Endothelial cell of umbilical vein (primary cell): ENCODE data around the gene PDX1. TPM values are rescaled to one million over a fixed set of nuclear protein-coding genes. Genes with fewer than 3 reads are reported as not detected.

ENCODE experiments used
- BruUV-seq: library from RNA; stranded (reverse); fragments of 400-500 nt; replicated peaks from 2 replicates; lab custom pipeline; 2021; lab: Mats Ljungman, UMichigan
- CTCF ChIA-PET: fragments of 300-600, 350-600 bp; sonication (Branson Sonifier 250); formaldehyde crosslinking; loops from one replicate; lab custom pipeline; 2021; ENCODE audit warnings: antibody characterized with exemption, inconsistent platforms; lab: Charles Lee
- POLR2A ChIA-PET: fragments of 300-600, 350-600 bp; sonication (Branson Sonifier 250); formaldehyde crosslinking; loops from one replicate; lab custom pipeline; 2021; ENCODE audit warnings: antibody characterized with exemption, inconsistent platforms; lab: Charles Lee
- DNase-seq: peaks from one replicate; pipeline ENCODE4 v3.0.0-alpha.2; 2011; ENCODE audit warnings: low read depth, low spot score
- FAIRE-seq: peaks from 2 replicates; lab custom pipeline; 2011; peaks lifted over from hg19 to GRCh38; lab: Jason Lieb, UNC
- H2AFZ ChIP-seq: 2 replicates; pipeline ENCODE4 v1.6.0; 2012; ENCODE audit warnings: low read depth, low read length, control low read depth, inconsistent platforms
- H3K27ac ChIP-seq: 2 replicates; pipeline ENCODE4 v1.5.1; 2011; ENCODE audit warnings: low read depth, mild to moderate bottlenecking, control low read depth, low read length, moderate library complexity; ENCODE audit not compliant: insufficient read depth
- H3K27me3 ChIP-seq, 2 experiments: 2 replicates each; pipeline versions ENCODE4 v1.6.0 to v1.6.1; 2011; ENCODE audit warnings: low read length in 2 of 2, mixed read lengths in 1 of 2; ENCODE audit not compliant: control insufficient read depth in 2 of 2, insufficient read depth in 2 of 2
- H3K36me3 ChIP-seq, 2 experiments: 2 replicates in 1 of 2; 3 replicates in 1 of 2; pipeline ENCODE4 v1.5.1; 2011; ENCODE audit warnings: low read length in 2 of 2, mild to moderate bottlenecking in 1 of 2, moderate library complexity in 1 of 2; ENCODE audit not compliant: control insufficient read depth in 2 of 2, insufficient read depth in 2 of 2; ENCODE audit errors: extremely low read depth in 1 of 2
- H3K4me1 ChIP-seq: 3 replicates; pipeline ENCODE4 v1.5.1; 2011; ENCODE audit warnings: mild to moderate bottlenecking, low read length; ENCODE audit not compliant: control insufficient read depth, insufficient read depth; ENCODE audit errors: extremely low read depth
- H3K4me2 ChIP-seq: 2 replicates; pipeline ENCODE4 v1.6.1; 2011; ENCODE audit warnings: low read length, control low read depth, mixed read lengths; ENCODE audit not compliant: insufficient read depth
- H3K4me3 ChIP-seq, 3 experiments: fragments of 200-600 bp in 1 of 3; sonication (generic), shearing (Covaris generic) in 1 of 3; replicated peaks in 1 of 3; 2 replicates each; pipeline ENCODE4 v1.5.1; 2011 to 2016; ENCODE audit warnings: control low read depth in 3 of 3, low read length in 3 of 3, mild to moderate bottlenecking in 2 of 3, inconsistent platforms in 1 of 3, low read depth in 1 of 3, moderate library complexity in 1 of 3; ENCODE audit not compliant: insufficient read depth in 1 of 3
- H3K79me2 ChIP-seq: 2 replicates; pipeline ENCODE4 v1.6.0; 2012; ENCODE audit warnings: low read length, inconsistent platforms; ENCODE audit not compliant: control insufficient read depth, insufficient read depth
- H3K9ac ChIP-seq: replicated peaks from 2 replicates; pipeline ENCODE3; 2011; ENCODE audit warnings: low read length, control low read depth; ENCODE audit not compliant: insufficient read depth; ENCODE audit errors: extremely low read depth
- H3K9me1 ChIP-seq: replicated peaks from 3 replicates; pipeline ENCODE4 v1.6.0; 2011; ENCODE audit warnings: mild to moderate bottlenecking, low read length; ENCODE audit not compliant: control insufficient read depth, insufficient read depth; ENCODE audit errors: extremely low read depth
- H3K9me3 ChIP-seq: replicated peaks from 2 replicates; pipeline ENCODE4 v1.5.1; 2012; ENCODE audit warnings: low read length, inconsistent platforms; ENCODE audit not compliant: control insufficient read depth, insufficient read depth
- H4K20me1 ChIP-seq: replicated peaks from 2 replicates; pipeline ENCODE3; 2011; ENCODE audit warnings: mild to moderate bottlenecking, low read length; ENCODE audit not compliant: control insufficient read depth, insufficient read depth; ENCODE audit errors: extremely low read depth
- EZH2 ChIP-seq: IDR thresholded peaks from 2 replicates; pipeline ENCODE4 v1.6.1; 2012; ENCODE audit warnings: borderline replicate concordance, low read depth, mild to moderate bottlenecking, moderate library complexity, low read length, inconsistent platforms; ENCODE audit not compliant: severe bottlenecking
- JUN ChIP-seq: IDR thresholded peaks from 2 replicates; pipeline ENCODE4 v1.6.1; 2011; ENCODE audit warnings: borderline replicate concordance, low read depth; ENCODE audit not compliant: insufficient read length, insufficient read depth
- dilution Hi-C: fragments of 300-500 bp; cut with MboI; formaldehyde crosslinking; loops from one replicate; pipeline ENCODE4 v1.15.0; 2019; ENCODE audit warnings: low sequenced_read_pairs; ENCODE audit not compliant: extremely low pct_ligation_motif_present
- intact Hi-C: fragments of 100-400 bp; cut with micrococcal nuclease; formaldehyde crosslinking; loops from one replicate; pipeline ENCODE4 v1.10.0; 2022
- polyA plus RNA-seq, 4 experiments: library from polyadenylated mRNA; depleted of rRNA in 3 of 4; stranded (reverse) in 3 of 4; unstranded in 1 of 4; fragments of >200 nt; gene quantifications; 2 replicates each; pipeline versions ENCODE4 v1.2.1 to v1.2.3, GENCODE V29; 2011 to 2012; ENCODE audit warnings: missing spikeins in 1 of 4
- total RNA-seq: library from RNA; stranded (reverse); gene quantifications from 2 replicates; pipeline ENCODE4 v1.2.3, GENCODE V29; 2021
- TF ChIP-seq, protein P1 (sequence below), 2 donors: IDR thresholded peaks; 1 replicate in 1 of 2; 2 replicates in 1 of 2; pipeline ENCODE4 v1.5.1; 2011; ENCODE audit warnings: low read length in 2 of 2, mild to moderate bottlenecking in 2 of 2, moderate library complexity in 2 of 2, control low read depth in 1 of 2, inconsistent platforms in 1 of 2, low read depth in 1 of 2; ENCODE audit not compliant: insufficient read depth in 1 of 2; ENCODE audit errors: extremely low read depth in 1 of 2

The PDX1 gene
- total and polyA plus RNA-seq, 2 donors (not counting 3 experiments of a cell fraction or from before 2014, with no cell fraction given): not detected

DNA sequence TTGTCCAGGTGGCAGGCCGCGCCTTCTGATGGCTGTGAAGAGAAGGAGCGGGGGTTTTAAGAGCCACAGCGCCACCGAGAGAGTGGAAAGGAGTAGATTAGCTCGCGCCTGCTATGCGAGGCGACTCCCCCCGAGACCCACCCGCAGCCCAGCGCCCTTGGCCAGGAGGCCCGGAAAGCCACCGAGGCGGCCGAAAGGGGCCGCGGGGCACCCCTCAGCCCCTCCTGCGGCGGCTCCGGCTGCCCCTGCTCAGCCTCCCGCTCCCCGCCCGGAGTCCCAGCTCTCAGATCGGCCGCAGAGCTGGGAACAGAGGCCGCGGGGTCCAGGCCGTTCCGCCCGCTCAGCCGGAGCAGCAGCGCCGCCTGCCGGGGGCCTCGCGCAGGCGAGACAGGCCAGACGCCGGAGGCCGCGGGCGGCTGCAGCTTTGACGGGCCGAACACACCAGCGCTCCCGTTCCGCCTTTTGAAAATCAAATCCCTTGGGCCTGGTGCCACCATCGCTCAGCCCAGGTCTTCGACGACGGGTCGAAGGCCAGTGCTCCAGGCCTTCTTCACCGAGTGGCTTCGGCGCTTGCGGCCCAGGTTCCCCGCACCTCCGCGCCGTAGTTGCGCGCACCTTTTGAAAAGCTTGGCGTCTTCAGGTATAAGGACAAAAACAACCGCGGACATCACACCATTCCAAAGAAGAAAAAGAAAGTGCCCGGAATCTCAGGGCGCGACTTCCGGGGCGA is 34.0 kb downstream of the PDX1 start:
- no peaks in the 10 kb centered on the region for H3K36me3 ChIP-seq
- intact Hi-C loops: loop anchor here (1.0 to 10.0 kb wide), 6 partner anchors 30 to 589 kb away; no protein-coding TSS in a partner anchor
- ChIA-PET CTCF (interaction anchor here (0.6 to 5.2 kb wide), 53 partner anchors 8 to 1458 kb away, joined by 3 to 135 read pairs (median 5); partner anchors contain the start of genes PDX1 and POLR1D), POLR2A (no interaction called here)
- peak overlapping the region; percentile 27 to 52 (median 32) for H3K4me3 ChIP-seq
- TF ChIP-seq JUN (no peak), EZH2 (peak; percentile 75)
- TF ChIP-seq, protein P1, sequence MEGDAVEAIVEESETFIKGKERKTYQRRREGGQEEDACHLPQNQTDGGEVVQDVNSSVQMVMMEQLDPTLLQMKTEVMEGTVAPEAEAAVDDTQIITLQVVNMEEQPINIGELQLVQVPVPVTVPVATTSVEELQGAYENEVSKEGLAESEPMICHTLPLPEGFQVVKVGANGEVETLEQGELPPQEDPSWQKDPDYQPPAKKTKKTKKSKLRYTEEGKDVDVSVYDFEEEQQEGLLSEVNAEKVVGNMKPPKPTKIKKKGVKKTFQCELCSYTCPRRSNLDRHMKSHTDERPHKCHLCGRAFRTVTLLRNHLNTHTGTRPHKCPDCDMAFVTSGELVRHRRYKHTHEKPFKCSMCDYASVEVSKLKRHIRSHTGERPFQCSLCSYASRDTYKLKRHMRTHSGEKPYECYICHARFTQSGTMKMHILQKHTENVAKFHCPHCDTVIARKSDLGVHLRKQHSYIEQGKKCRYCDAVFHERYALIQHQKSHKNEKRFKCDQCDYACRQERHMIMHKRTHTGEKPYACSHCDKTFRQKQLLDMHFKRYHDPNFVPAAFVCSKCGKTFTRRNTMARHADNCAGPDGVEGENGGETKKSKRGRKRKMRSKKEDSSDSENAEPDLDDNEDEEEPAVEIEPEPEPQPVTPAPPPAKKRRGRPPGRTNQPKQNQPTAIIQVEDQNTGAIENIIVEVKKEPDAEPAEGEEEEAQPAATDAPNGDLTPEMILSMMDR (IDR thresholded peaks at IDR 0.05; ENCODE audit: extremely low read depth in 1 of 2, insufficient read depth in 1 of 2, low read depth in 1 of 2, low read length in 2 of 2): peak; percentile 89 to 95
- DNase-seq (peak; percentile 64), FAIRE-seq (peak; percentile 15)
- H3K79me2 ChIP-seq: no peaks in the 10 kb centered on the region
- peak overlapping the region; percentile 99 for H2AFZ ChIP-seq
- no peaks in the 10 kb centered on the region for H3K9me1 ChIP-seq
- H4K20me1 ChIP-seq: no peaks in the 10 kb centered on the region
- H3K27ac ChIP-seq: no peak overlapping the region
- no peaks in the 10 kb centered on the region for H3K9me3 ChIP-seq
- dilution Hi-C loops: no loop called here
- peaks cover 15% of the 10 kb centered on the region for H3K4me1 ChIP-seq
- H3K4me2 ChIP-seq: peak overlapping the region; percentile 84
- H3K27me3 ChIP-seq: peaks cover 36 to 67% of the 10 kb centered on the region in 2 experiments
- peak overlapping the region; percentile 9 for H3K9ac ChIP-seq
- no TSS peak for BruUV-seq
